HepG2 (cell line): ENCODE results near the gene ACRBP. TPM values are rescaled to one million over a fixed set of nuclear protein-coding genes. Genes with fewer than 3 reads are reported as not detected.
A peak's percentile ranks its signal among the peaks of the same experiment; 100 is the strongest.

ENCODE experiments used
- ATAC-seq: fragments of 200-7000 bp; cut with Tn5 transposase; 3 replicates; pipeline ENCODE4 v1.9.1; 2020; ENCODE audit warnings: mild to moderate bottlenecking, moderate library complexity
- BruUV-seq: library from RNA; stranded (reverse); fragments of 400-500 nt; replicated peaks from 2 replicates; lab custom pipeline; 2021; lab: Mats Ljungman, UMichigan
- CTCF ChIA-PET: fragments of 300-600 bp; formaldehyde crosslinking; extraction: SDS; loops from one replicate; lab custom pipeline; 2021; ENCODE audit warnings: low total read pairs, inconsistent platforms, low intra/inter-chr PET ratio; lab: Yijun Ruan, JAX
- POLR2A ChIA-PET: fragments of 350-600 bp; sonication (Branson Sonifier 250); formaldehyde crosslinking; loops from one replicate; lab custom pipeline; 2020; ENCODE audit warnings: antibody characterized with exemption, inconsistent platforms; lab: Yijun Ruan, JAX
- DNase-seq: peaks from one replicate; pipeline ENCODE4 v3.0.0-alpha.2; 2015; ENCODE audit warnings: low spot score
- FAIRE-seq: peaks from 3 replicates; lab custom pipeline; 2011; peaks lifted over from hg19 to GRCh38; lab: Jason Lieb, UNC
- H2AFZ ChIP-seq: one replicate; pipeline ENCODE4 v1.6.1; 2011; ENCODE audit warnings: low read length, inconsistent platforms
- H3K27ac ChIP-seq: fragments of 300-600 bp; 3 replicates; pipeline ENCODE4 v1.8.0; 2011; ENCODE audit warnings: mixed run types, mild to moderate bottlenecking, mixed read lengths, low read length, inconsistent platforms; ENCODE audit not compliant: insufficient read depth; ENCODE audit errors: extremely low read length
- H3K27me3 ChIP-seq, 2 experiments: fragments of 200-600 bp in 1 of 2; 2 replicates in 1 of 2; 3 replicates in 1 of 2; pipeline versions ENCODE4 v1.6.0 to v1.8.0; 2011; ENCODE audit warnings: low read length in 2 of 2, mild to moderate bottlenecking in 2 of 2, moderate library complexity in 2 of 2, inconsistent platforms in 1 of 2; ENCODE audit not compliant: insufficient read depth in 2 of 2, control insufficient read depth in 1 of 2
- H3K36me3 ChIP-seq, 2 experiments: fragments of 200-600 bp in 1 of 2; replicated peaks in 1 of 2; 2 replicates in 1 of 2; 3 replicates in 1 of 2; pipeline versions ENCODE4 v1.5.1 to v1.8.0; 2011; ENCODE audit warnings: low read length in 2 of 2, inconsistent platforms in 1 of 2; ENCODE audit not compliant: insufficient read depth in 2 of 2, control insufficient read depth in 1 of 2
- H3K4me1 ChIP-seq: 2 replicates; pipeline ENCODE4 v1.5.1; 2012; ENCODE audit warnings: low read length, inconsistent platforms; ENCODE audit not compliant: insufficient read depth
- H3K4me2 ChIP-seq: 2 replicates; pipeline ENCODE4 v1.6.0; 2011; ENCODE audit warnings: low read depth, low read length, inconsistent platforms
- H3K4me3 ChIP-seq, 3 experiments: fragments of 200-600 bp in 1 of 3; sonication (generic), shearing (Covaris generic) in 1 of 3; replicated peaks in 1 of 3; 2 replicates each; pipeline ENCODE4 v1.5.1; 2011 to 2016; ENCODE audit warnings: low read length in 3 of 3, inconsistent platforms in 2 of 3, low read depth in 2 of 3, mild to moderate bottlenecking in 2 of 3, control low read depth in 1 of 3, mixed read lengths in 1 of 3; ENCODE audit not compliant: insufficient read depth in 1 of 3
- H3K79me2 ChIP-seq: one replicate; pipeline ENCODE4 v1.6.1; 2011; ENCODE audit warnings: low read length, inconsistent platforms; ENCODE audit not compliant: insufficient read depth
- H3K9ac ChIP-seq: 2 replicates; pipeline ENCODE4 v1.6.0; 2011; ENCODE audit warnings: mild to moderate bottlenecking, low read depth, low read length, inconsistent platforms; ENCODE audit not compliant: insufficient read depth
- H3K9me3 ChIP-seq: 2 replicates; pipeline ENCODE4 v1.5.1; 2012; ENCODE audit warnings: mild to moderate bottlenecking, low read length
- H4K20me1 ChIP-seq: 2 replicates; pipeline ENCODE4 v1.6.0; 2011; ENCODE audit warnings: inconsistent platforms, mild to moderate bottlenecking, low read length, moderate library complexity; ENCODE audit not compliant: insufficient read depth
- DMAP1 ChIP-seq: IDR thresholded peaks from 2 replicates; pipeline ENCODE4 v1.6.1; 2016
- GATAD1 ChIP-seq: IDR thresholded peaks from 2 replicates; pipeline ENCODE4 v1.6.1; 2016; ENCODE audit warnings: missing genetic modification reagents, missing compliant biosample characterization
- GLI4 ChIP-seq: sonication (generic); formaldehyde crosslinking; IDR thresholded peaks from 2 replicates; pipeline ENCODE4 v1.5.1; 2020; ENCODE audit warnings: missing genetic modification reagents, mild to moderate bottlenecking, moderate library complexity, borderline replicate concordance
- HDAC1 ChIP-seq: sonication (generic); formaldehyde crosslinking; IDR thresholded peaks from 2 replicates; pipeline ENCODE4 v1.5.1; 2020; ENCODE audit warnings: mild to moderate bottlenecking, missing genetic modification reagents
- KDM2A ChIP-seq: sonication (generic); formaldehyde crosslinking; IDR thresholded peaks from 2 replicates; pipeline ENCODE4 v1.4.0; 2020; ENCODE audit warnings: low read depth, missing genetic modification reagents, borderline replicate concordance
- LBX2 ChIP-seq: sonication (generic); formaldehyde crosslinking; IDR thresholded peaks from 2 replicates; pipeline ENCODE4 v1.5.0; 2020; ENCODE audit warnings: missing genetic modification reagents, mild to moderate bottlenecking, borderline replicate concordance
- MAFF ChIP-seq: IDR thresholded peaks from 2 replicates; pipeline ENCODE4 v1.6.1; 2011; ENCODE audit warnings: low read depth, low read length, improper control_type of control experiment
- NRL ChIP-seq: sonication (generic); formaldehyde crosslinking; IDR thresholded peaks from 2 replicates; pipeline ENCODE4 v1.5.0; 2020; ENCODE audit warnings: missing genetic modification reagents, mild to moderate bottlenecking, moderate library complexity, borderline replicate concordance
- PHF21A ChIP-seq: sonication (generic); formaldehyde crosslinking; IDR thresholded peaks from 2 replicates; pipeline ENCODE4 v1.5.0; 2020; ENCODE audit warnings: mild to moderate bottlenecking, missing genetic modification reagents
- POLR2A ChIP-seq, 2 experiments: IDR thresholded peaks; 2 replicates each; pipeline ENCODE4 v1.6.1; 2011; ENCODE audit warnings: low read depth in 2 of 2, low read length in 2 of 2, mild to moderate bottlenecking in 1 of 2, moderate library complexity in 1 of 2; ENCODE audit not compliant: insufficient read depth in 1 of 2
- RAD21 ChIP-seq: fragments of 450-650 bp; formaldehyde crosslinking; IDR thresholded peaks from 2 replicates; pipeline ENCODE4 v1.5.0; 2020; ENCODE audit warnings: mild to moderate bottlenecking
- SPEN ChIP-seq: sonication (generic); formaldehyde crosslinking; IDR thresholded peaks from 2 replicates; pipeline ENCODE4 v1.5.1; 2020; ENCODE audit warnings: low read depth, mild to moderate bottlenecking, missing genetic modification reagents
- TEAD3 ChIP-seq: optimal IDR thresholded peaks from 2 replicates; pipeline ENCODE3; 2016; ENCODE audit warnings: borderline replicate concordance
- ZEB1 ChIP-seq: IDR thresholded peaks from 2 replicates; pipeline ENCODE4 v1.6.1; 2012; ENCODE audit warnings: mild to moderate bottlenecking, low read depth, inconsistent platforms; ENCODE audit not compliant: insufficient replicate concordance
- ZFX ChIP-seq: sonication (generic); formaldehyde crosslinking; IDR thresholded peaks from 2 replicates; pipeline ENCODE4 v1.4.0; 2020; ENCODE audit warnings: mild to moderate bottlenecking, low read depth, missing genetic modification reagents, moderate library complexity
- ZFY ChIP-seq: sonication (generic); formaldehyde crosslinking; IDR thresholded peaks from 2 replicates; pipeline ENCODE4 v1.4.0; 2020; ENCODE audit warnings: missing genetic modification reagents
- ZMYM2 ChIP-seq: sonication (generic); formaldehyde crosslinking; IDR thresholded peaks from 2 replicates; pipeline ENCODE4 v1.8.0; 2022; ENCODE audit warnings: mild to moderate bottlenecking, missing genetic modification reagents
- ZNF280D ChIP-seq: sonication (generic); formaldehyde crosslinking; IDR thresholded peaks from 2 replicates; pipeline ENCODE4 v1.5.1; 2020; ENCODE audit warnings: mild to moderate bottlenecking, missing genetic modification reagents
- ZNF30 ChIP-seq: sonication (generic); formaldehyde crosslinking; IDR thresholded peaks from 2 replicates; pipeline ENCODE4 v1.5.0; 2020; ENCODE audit warnings: mild to moderate bottlenecking, missing genetic modification reagents
- ZNF547 ChIP-seq: sonication (generic); formaldehyde crosslinking; IDR thresholded peaks from 2 replicates; pipeline ENCODE4 v1.5.1; 2020; ENCODE audit warnings: mild to moderate bottlenecking, missing genetic modification reagents
- ZNF616 ChIP-seq: sonication (generic); formaldehyde crosslinking; IDR thresholded peaks from 2 replicates; pipeline ENCODE4 v1.5.0; 2020; ENCODE audit warnings: low read depth, mild to moderate bottlenecking, missing genetic modification reagents
- ZSCAN25 ChIP-seq: sonication (generic); formaldehyde crosslinking; IDR thresholded peaks from 2 replicates; pipeline ENCODE4 v1.8.0; 2022; ENCODE audit warnings: mild to moderate bottlenecking, missing genetic modification reagents
- WGBS: methylation state at CpG from one replicate; pipeline ENCODE4 v1.1.6; 2017; ENCODE audit warnings: low lambda C conversion rate; 5-methylcytosine and 5-hydroxymethylcytosine counted together
- in situ Hi-C: cut with HindIII; loops from 2 replicates; pipeline ENCODE4 v1.10.0; 2017; ENCODE audit warnings: low pct_unique_long_range_greater_than_20kb; ENCODE audit not compliant: extremely low pct_ligation_motif_present
- intact Hi-C: fragments of 100-400 bp; cut with micrococcal nuclease; formaldehyde crosslinking; loops from one replicate; pipeline ENCODE4 v1.10.0; 2022; ENCODE audit not compliant: unreplicated experiment
- polyA plus RNA-seq, 8 experiments: library from polyadenylated mRNA; depleted of rRNA in 3 of 8; stranded (reverse) in 7 of 8; unstranded in 1 of 8; fragments of >200 nt; fragmentation: Illumina TruSeq in 4 of 8; extraction: Trizol in 4 of 8; gene quantifications; 2 replicates each; pipeline versions ENCODE4 v1.2.1 to v1.2.3, GENCODE V29; 2011 to 2016; ENCODE audit warnings: low read depth in 4 of 8, missing spikeins in 1 of 8, mixed read lengths in 1 of 8; ENCODE audit not compliant: insufficient read depth in 1 of 8
- total RNA-seq, 5 experiments: library from RNA; depleted of rRNA; stranded (reverse); fragments of >200 nt; fragmentation: Illumina TruSeq; extraction: Trizol; gene quantifications; 2 replicates each; pipeline ENCODE4 v1.2.3, GENCODE V29; 2016; ENCODE audit warnings: low read depth in 1 of 5

ACRBP gene
- total and polyA plus RNA-seq, 2 of the 13 experiments (the other 11 are each of a cell fraction or from before 2014, with no cell fraction given), result 0.46 TPM; not detected in 1

- ChIA-PET POLR2A (interaction anchor here (0.6 to 3.0 kb wide), 25 partner anchors 9 to 448 kb away, joined by 3 to 30 read pairs (median 4); partner anchors contain the start of genes C1S, CDCA3, COPS7A and GAPDH), CTCF (no interaction called here)
- H2AFZ ChIP-seq, result peak overlapping the region; percentile 52
- FAIRE-seq (no peak), ATAC-seq (peak; percentile 7), DNase-seq (peak; percentile 62)
- peak overlapping the region; percentile 76 for H3K9ac ChIP-seq
- intact Hi-C loops (loop anchor here (10.0 kb wide), 1 partner anchor 212 kb away; the partner anchor contains the start of genes GPR162 and P3H3), in situ Hi-C loops (no loop called here)
- peak overlapping the region; percentile 34 to 75 (median 53) for H3K4me3 ChIP-seq
- WGBS, result 2% methylated on average over 17 of the region's 17 CpGs
- H3K27me3 ChIP-seq, result no peaks in the 10 kb centered on the region
- peaks cover 47% of the 10 kb centered on the region for H3K4me1 ChIP-seq
- H4K20me1 ChIP-seq, result no peaks in the 10 kb centered on the region
- H3K27ac ChIP-seq, result peak overlapping the region; percentile 69
- no peaks in the 10 kb centered on the region for H3K36me3 ChIP-seq
- no TSS peak for BruUV-seq
- H3K9me3 ChIP-seq, result no peaks in the 10 kb centered on the region
- H3K4me2 ChIP-seq, result peak overlapping the region; percentile 100
- no peaks in the 10 kb centered on the region for H3K79me2 ChIP-seq
- TF ChIP-seq ZNF30 (CRISPR knock-in tag) (no peak), TEAD3 (CRISPR knock-in tag) (peak; percentile 47), ZMYM2 (CRISPR knock-in tag) (peak; percentile 14; the same call in 1 of the 2 replicates), GLI4 (CRISPR knock-in tag) (no peak), ZEB1 (no peak), LBX2 (CRISPR knock-in tag) (no peak), POLR2A (IDR thresholded peaks at IDR 0.05; ENCODE audit: insufficient read depth in 1 of 2, low read depth in 2 of 2, low read length in 2 of 2) (peak in 1 of 2 experiments; percentile 34; a peak in 1 of 4 replicates), ZNF616 (CRISPR knock-in tag) (no peak), ZFY (0 out of 2 replicates have a peak, but pooled peaks have one; percentile 24), MAFF (no peak), DMAP1 (CRISPR knock-in tag) (peak; percentile 47; the same call in 1 of the 2 replicates), ZFX (peak; percentile 34; the same call in 1 of the 2 replicates), RAD21 (no peak), SPEN (CRISPR knock-in tag) (no peak), GATAD1 (0 out of 2 replicates have a peak, but pooled peaks have one; percentile 16), NRL (0 out of 2 replicates have a peak, but pooled peaks have one; percentile 52), ZNF547 (CRISPR knock-in tag) (0 out of 2 replicates have a peak, but pooled peaks have one; percentile 72), ZSCAN25 (peak; percentile 64), HDAC1 (CRISPR knock-in tag) (peak; percentile 27; the same call in 1 of the 2 replicates), PHF21A (CRISPR knock-in tag) (0 out of 2 replicates have a peak, but pooled peaks have one; percentile 50), KDM2A (CRISPR knock-in tag) (peak; percentile 18; the same call in 1 of the 2 replicates), ZNF280D (no peak)
These were observed 34.0 kb downstream of the ACRBP start for GRCh38 chr12:6613015-6613775.
